ENCODE results near the gene DPYD.

DPYD gene

GRCh38 chr1:97071173-97071572 is 849.7 kb downstream of the DPYD start:
- in situ Hi-C loops (cut with MboI; ENCODE audit: low sequenced_read_pairs): no loop called here

GRCh38 chr1:97070376-97070775 is 850.5 kb downstream of the DPYD start:
- in situ Hi-C loops (cut with MboI; ENCODE audit: low sequenced_read_pairs): no loop called here

- in situ Hi-C loops (cut with MboI; ENCODE audit: low sequenced_read_pairs): no loop called here
These were observed 851.5 kb downstream of the DPYD start for GRCh38 chr1:97069312-97069711.

DNA sequence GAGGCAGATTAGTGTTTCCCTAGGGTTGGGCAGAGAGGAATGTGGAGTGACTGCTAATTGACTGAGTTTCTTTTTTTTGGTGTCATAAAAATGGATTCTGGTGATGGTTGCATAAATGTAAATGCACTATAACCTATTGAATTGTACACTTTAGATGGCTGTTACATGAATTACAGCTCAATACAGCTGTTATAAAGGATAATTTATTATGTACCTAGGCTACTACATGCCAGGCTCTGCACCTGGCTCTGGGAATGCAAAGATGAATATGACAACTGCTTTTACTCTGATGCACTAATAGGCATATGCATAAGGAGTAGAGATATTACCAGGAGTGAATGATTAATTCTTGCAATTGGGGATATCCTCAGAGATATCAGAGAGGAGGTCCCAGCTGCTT is 854.0 kb downstream of the DPYD start:
- in situ Hi-C loops (cut with MboI; ENCODE audit: low sequenced_read_pairs): no loop called here

DNA sequence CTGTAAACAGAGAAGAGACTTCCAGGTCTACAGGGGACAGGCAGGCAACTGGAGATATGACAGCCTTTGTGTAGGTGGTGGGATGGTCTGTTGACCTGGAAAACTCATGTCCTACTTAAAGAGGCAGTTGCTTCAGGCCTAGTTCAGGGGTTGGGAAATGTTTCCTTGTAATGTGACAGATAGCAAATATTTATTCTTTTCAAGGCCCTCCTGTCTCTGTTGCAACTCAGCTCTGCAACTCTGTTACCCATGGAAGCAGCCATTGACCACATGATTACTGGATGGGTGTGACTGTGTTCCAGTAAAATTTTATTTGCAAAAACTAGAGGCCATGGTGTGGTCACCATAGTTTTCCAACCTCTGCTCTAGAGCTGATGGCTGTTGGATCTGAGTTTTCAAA is 857.3 kb downstream of the DPYD start:
- in situ Hi-C loops (cut with MboI; ENCODE audit: low sequenced_read_pairs): no loop called here

DNA sequence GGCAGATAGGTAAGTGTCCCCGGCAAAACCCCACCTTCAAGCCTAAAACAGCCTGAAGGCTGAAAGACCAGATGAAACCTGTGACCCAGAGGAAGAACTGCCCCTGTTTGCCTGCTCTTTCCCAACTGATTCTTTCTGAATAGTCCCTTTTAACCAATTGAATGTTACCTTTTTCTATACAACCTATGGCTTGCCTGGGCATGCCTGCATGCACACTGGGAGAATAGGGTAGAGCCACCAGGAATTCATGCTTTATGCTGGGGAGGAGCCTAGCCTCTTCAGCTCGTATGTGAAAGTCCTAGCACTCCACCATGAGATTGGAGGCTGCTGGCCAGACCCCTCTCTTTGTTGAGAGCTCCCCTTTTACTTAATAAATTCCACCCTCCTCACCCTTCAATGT is 859.2 kb downstream of the DPYD start:
- in situ Hi-C loops (cut with MboI; ENCODE audit: low sequenced_read_pairs): no loop called here

- in situ Hi-C loops (cut with MboI; ENCODE audit: low sequenced_read_pairs): no loop called here
These were observed 864.4 kb downstream of the DPYD start for GRCh38 chr1:97056386-97056785.

- in situ Hi-C loops (cut with MboI; ENCODE audit: low sequenced_read_pairs): no loop called here
These were observed 867.6 kb downstream of the DPYD start for GRCh38 chr1:97053268-97053667.

GRCh38 chr1:97051823-97052222 is 869.0 kb downstream of the DPYD start:
- in situ Hi-C loops (cut with MboI; ENCODE audit: low sequenced_read_pairs): no loop called here

DNA sequence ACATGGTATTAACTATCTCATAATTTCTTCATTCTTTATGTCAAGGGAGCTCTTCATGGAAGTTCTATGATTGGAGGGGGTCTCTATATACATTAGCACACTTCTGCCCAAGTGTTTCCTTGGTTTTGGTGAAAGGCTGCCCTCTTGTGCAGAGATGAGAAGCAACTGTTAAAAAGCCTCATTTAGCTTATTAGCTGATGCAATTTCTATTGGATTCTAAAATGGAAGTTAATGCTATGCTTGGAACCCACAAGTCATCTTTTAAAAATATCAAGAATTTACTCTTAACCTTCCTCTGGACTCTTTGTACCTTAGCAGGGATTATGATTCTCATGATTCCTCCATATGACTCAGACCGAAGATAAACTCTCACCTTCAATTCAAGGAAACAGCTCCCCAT is 870.3 kb downstream of the DPYD start:
- in situ Hi-C loops (cut with MboI; ENCODE audit: low sequenced_read_pairs): no loop called here

DNA sequence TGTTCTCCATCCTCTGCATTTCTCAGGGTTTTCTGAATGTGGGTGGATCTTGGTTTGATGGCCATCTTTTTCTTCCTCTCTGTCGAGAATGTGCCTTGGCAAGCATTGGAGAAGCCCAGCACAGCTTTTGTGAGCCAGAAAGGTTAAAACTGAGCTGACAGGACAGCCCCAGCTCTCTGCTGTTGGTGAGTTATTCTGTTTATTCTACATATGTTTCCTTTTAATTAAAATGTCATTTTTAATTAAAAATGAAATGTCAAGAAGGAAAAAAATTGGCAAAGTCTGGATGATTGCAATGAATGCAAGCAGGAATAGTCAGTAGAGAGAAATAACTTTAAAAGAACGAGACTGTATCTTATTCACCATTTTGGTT is 873.4 kb downstream of the DPYD start:
- in situ Hi-C loops (cut with MboI; ENCODE audit: low sequenced_read_pairs): no loop called here

DNA sequence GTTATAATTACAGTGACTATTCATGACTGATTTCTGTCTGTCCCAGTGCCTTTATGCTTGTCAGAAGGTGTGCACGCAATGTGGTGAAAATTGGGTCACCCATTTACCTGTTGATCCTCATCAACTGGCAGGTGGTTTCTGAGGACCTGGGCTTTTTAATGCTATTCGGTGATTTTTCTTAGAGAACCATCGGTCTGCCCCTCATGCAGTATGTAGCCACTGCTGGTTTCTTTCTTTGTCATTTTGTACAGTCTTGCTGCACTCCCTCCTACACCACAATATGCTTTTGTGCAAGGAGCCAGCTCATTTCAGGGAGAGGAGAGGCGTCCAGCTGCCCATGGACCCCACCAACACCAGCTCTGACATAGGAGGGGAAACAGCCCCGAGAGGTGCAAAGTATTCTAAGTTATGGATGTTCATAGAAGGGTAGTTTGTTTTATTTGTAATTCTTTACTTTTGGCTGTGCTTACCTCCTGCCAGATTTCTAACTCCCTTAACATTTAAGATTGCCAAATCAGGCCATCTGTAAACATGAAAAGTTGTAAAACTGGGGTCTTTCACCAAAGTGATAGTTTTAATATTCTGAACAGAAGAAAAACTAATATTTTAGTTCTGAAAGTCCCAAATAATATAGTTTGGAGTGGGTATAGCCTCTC is 873.9 kb downstream of the DPYD start:
- in situ Hi-C loops (cut with MboI; ENCODE audit: low sequenced_read_pairs): no loop called here

DNA sequence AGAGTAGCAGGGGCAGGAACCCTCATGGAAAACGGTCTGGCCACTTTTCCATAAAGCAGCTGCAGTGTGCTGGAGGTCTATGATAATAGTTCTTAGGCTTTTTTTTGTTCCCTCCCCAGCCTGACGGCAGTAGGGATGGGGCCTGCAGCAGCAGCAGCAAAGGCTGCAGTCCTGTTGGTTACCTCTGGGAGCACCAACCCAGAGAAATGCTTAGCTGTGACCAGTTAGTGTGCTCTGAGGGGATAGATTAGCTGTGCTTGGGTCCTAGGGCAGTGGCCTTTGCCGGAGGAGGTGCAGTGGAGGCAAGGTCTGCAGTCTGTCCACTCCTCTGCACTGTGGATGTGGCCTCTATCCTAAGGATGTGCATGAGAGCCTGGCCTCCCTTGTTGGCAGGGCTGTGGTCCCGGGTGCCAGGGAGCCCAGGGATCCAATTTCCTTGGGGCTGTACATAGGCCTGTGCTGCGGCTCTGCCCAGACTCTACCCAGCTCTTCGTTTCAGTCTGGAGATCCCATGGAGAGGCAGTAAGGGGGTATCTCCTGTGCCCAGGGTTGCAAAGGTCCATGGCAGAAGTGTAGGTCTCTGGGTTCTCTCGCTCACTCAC is 876.6 kb downstream of the DPYD start:
- in situ Hi-C loops (cut with MboI; ENCODE audit: low sequenced_read_pairs): no loop called here

DNA sequence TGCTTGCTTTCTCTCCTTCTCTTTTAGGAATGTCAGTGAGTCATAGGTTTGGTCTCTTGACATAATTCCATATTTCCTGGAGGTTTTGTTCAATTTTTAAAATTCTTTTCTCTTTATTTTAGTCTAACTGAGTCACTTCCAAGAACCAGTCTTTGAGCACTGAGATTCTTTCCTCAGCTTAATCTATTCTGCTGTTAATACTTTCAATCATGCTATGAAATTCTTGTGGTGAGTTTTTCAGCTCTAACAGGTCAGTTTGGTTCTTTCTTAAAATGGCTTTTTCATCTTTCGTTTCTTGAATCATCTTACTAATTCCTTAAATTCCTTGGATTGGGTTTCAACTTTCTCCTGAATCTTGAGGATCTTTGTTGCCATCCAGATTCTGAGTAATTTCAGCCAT is 878.3 kb downstream of the DPYD start:
- in situ Hi-C loops (cut with MboI; ENCODE audit: low sequenced_read_pairs): no loop called here

DNA sequence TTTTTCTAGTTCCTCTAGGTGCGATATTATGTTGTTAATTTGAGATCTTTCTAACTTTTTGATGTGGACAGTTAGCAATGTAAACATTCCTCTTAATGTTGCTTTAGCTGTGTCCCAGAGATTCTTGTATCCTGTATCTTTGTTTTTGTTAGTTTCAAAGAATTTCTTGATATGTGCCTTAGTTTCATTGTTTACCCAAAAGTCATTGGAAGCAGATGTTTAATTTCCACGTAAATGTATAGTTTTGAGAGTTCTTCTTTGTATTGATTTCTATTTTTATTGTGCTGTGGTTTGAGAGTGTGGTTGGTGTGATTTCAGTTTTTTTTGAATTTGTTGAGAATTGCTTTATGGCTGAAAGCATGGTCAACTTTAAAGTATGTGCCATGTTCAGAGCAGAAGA is 879.8 kb downstream of the DPYD start:
- in situ Hi-C loops (cut with MboI; ENCODE audit: low sequenced_read_pairs): no loop called here

- in situ Hi-C loops (cut with MboI; ENCODE audit: low sequenced_read_pairs): no loop called here
These were observed 882.4 kb downstream of the DPYD start for GRCh38 chr1:97038410-97038809.

GRCh38 chr1:97034651-97035050 is 886.2 kb downstream of the DPYD start:
- in situ Hi-C loops (cut with MboI; ENCODE audit: low sequenced_read_pairs): no loop called here

DNA sequence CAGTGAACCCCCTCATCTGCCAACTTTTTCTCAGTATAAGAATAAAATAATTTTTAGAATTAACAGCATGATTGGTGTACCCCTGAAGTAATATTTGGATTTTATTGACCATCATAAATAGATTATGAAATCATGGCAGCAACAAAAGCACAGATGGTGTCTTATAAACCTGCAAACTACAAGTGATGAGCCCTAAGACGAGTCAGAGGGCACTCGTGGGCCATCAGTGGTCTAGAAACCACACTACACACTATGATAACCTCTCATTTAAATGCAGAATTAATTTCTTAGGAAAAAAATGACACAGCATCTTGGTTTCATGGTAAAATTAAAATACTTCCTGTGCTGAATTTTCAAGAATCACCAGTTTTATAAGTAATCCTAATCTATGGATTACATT is 886.9 kb downstream of the DPYD start:
- in situ Hi-C loops (cut with MboI; ENCODE audit: low sequenced_read_pairs): no loop called here

Measured in HL-60/S4 treated with phorbol 12-myristate 13-acetate at 8.2 ng/mL for 4 days and 3 days (cell line).